GM12874 (cell line): ENCODE measurements around the gene DIP2B.

Source experiments
- CTCF ChIP-seq: IDR thresholded peaks from 2 replicates; pipeline ENCODE4 v1.5.1; 2011; ENCODE audit warnings: low read depth, mild to moderate bottlenecking, control low read depth, low read length, moderate library complexity; ENCODE audit not compliant: insufficient read depth

DIP2B gene

GRCh38 chr12:50637870-50638481 is 133.2 kb downstream of the DIP2B start:
- 0 out of 2 replicates have a peak, but pooled peaks have one; percentile 5 for TF ChIP-seq CTCF

- no peak for TF ChIP-seq CTCF
Measured at GRCh38 chr12:50638482-50638880, 133.7 kb downstream of the DIP2B start.

- TF ChIP-seq CTCF, result no peak
Measured at GRCh38 chr12:50639721-50640120, 134.9 kb downstream of the DIP2B start.

- TF ChIP-seq CTCF, result no peak
Measured at GRCh38 chr12:50640321-50640939, 135.6 kb downstream of the DIP2B start.

GRCh38 chr12:50641566-50641965 is 136.8 kb downstream of the DIP2B start:
- TF ChIP-seq CTCF, result no peak

- TF ChIP-seq CTCF, result no peak
Measured at GRCh38 chr12:50642035-50642451, 137.3 kb downstream of the DIP2B start.

GRCh38 chr12:50642761-50643160 is 138.0 kb downstream of the DIP2B start:
- no peak for TF ChIP-seq CTCF

GRCh38 chr12:50647031-50647430 is 142.2 kb downstream of the DIP2B start:
- no peak for TF ChIP-seq CTCF
